ENCODE measurements around the gene MYO1A. TPM values are rescaled to one million over a fixed set of nuclear protein-coding genes. Genes with fewer than 3 reads are reported as not detected.

MYO1A gene
- total RNA-seq, 1 donor from 2014 or later, result 0.36 TPM

DNA sequence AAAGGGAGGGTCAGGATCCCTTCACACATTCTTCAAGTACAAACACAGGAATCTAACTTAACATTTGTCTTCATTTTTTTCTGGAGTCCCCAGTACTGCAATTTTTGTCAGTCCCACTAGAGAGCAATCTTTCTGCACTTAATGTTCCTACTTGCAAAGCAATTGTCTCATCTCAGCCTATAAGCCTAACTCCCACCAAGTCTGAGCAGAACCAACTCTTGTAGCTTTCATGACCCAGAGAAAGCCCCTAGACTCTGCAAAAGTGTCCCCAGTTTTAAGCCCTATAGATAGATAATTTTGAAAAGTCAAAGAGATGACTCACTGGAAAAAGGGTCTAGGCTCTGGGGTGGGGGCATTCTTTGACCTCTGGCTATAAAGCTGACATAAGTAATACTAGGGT, 41.8 kb downstream of the MYO1A start:
- Mint-ChIP-seq H3K4me3 (ENCODE audit: unreplicated experiment) (no peak overlapping the region), H3K36me3 (ENCODE audit: low read depth, unreplicated experiment) (peaks cover 16% of the 10 kb centered on the region), H3K9me3 (ENCODE audit: unreplicated experiment) (no peaks in the 10 kb centered on the region), H3K27ac (ENCODE audit: unreplicated experiment) (no peak overlapping the region), H3K4me1 (ENCODE audit: unreplicated experiment) (peaks cover 48% of the 10 kb centered on the region), H3K27me3 (ENCODE audit: unreplicated experiment) (peaks cover 4% of the 10 kb centered on the region)
- no peak for DNase-seq (ENCODE audit: low spot score)
- TF ChIP-seq, protein P1, sequence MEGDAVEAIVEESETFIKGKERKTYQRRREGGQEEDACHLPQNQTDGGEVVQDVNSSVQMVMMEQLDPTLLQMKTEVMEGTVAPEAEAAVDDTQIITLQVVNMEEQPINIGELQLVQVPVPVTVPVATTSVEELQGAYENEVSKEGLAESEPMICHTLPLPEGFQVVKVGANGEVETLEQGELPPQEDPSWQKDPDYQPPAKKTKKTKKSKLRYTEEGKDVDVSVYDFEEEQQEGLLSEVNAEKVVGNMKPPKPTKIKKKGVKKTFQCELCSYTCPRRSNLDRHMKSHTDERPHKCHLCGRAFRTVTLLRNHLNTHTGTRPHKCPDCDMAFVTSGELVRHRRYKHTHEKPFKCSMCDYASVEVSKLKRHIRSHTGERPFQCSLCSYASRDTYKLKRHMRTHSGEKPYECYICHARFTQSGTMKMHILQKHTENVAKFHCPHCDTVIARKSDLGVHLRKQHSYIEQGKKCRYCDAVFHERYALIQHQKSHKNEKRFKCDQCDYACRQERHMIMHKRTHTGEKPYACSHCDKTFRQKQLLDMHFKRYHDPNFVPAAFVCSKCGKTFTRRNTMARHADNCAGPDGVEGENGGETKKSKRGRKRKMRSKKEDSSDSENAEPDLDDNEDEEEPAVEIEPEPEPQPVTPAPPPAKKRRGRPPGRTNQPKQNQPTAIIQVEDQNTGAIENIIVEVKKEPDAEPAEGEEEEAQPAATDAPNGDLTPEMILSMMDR (IDR thresholded peaks at IDR 0.05; ENCODE audit: unreplicated experiment), result peak; percentile 49

DNA sequence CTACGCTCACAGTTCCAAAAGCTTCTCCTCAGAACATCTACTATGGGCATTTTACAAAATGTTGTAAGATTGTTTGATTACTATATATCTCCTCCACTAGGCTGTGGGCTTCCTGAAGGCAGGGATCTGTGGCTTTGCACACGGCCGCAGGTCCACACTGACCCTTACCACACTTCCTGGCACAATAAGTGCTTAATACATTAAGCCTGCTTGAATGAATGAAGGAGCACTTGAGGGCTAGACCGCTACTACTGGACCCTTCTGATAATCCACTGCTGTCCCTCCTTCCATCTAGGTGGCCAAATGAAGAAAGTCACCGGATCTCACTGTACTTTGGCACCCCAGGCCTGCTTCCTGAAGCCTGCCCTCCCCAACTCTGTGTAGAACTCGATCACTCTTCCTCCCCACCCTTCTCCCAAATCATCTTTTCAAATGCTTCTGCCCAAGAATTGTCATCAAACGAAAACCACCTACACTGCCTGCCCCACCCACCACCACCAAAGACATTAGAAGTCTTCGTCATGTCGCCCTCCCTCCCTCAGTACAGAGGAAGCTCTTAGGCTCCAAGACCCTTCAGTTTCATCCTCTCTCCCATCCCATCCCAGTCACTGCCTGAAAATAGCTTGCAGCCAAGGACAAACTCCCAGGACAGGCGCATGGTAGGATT, 43.0 kb downstream of the MYO1A start:
- no peak for DNase-seq (ENCODE audit: low spot score)
- H3K4me3 Mint-ChIP-seq (ENCODE audit: unreplicated experiment), result peak overlapping the region; percentile 90
- no peaks in the 10 kb centered on the region for H3K9me3 Mint-ChIP-seq (ENCODE audit: unreplicated experiment)
- peaks cover 24% of the 10 kb centered on the region for H3K36me3 Mint-ChIP-seq (ENCODE audit: low read depth, unreplicated experiment)
- no peak overlapping the region for H3K27ac Mint-ChIP-seq (ENCODE audit: unreplicated experiment)
- H3K4me1 Mint-ChIP-seq (ENCODE audit: unreplicated experiment), result peaks cover 40% of the 10 kb centered on the region
- peaks cover 2% of the 10 kb centered on the region for H3K27me3 Mint-ChIP-seq (ENCODE audit: unreplicated experiment)
- TF ChIP-seq, protein P1 (IDR thresholded peaks at IDR 0.05; ENCODE audit: unreplicated experiment), result peak; percentile 6

DNA sequence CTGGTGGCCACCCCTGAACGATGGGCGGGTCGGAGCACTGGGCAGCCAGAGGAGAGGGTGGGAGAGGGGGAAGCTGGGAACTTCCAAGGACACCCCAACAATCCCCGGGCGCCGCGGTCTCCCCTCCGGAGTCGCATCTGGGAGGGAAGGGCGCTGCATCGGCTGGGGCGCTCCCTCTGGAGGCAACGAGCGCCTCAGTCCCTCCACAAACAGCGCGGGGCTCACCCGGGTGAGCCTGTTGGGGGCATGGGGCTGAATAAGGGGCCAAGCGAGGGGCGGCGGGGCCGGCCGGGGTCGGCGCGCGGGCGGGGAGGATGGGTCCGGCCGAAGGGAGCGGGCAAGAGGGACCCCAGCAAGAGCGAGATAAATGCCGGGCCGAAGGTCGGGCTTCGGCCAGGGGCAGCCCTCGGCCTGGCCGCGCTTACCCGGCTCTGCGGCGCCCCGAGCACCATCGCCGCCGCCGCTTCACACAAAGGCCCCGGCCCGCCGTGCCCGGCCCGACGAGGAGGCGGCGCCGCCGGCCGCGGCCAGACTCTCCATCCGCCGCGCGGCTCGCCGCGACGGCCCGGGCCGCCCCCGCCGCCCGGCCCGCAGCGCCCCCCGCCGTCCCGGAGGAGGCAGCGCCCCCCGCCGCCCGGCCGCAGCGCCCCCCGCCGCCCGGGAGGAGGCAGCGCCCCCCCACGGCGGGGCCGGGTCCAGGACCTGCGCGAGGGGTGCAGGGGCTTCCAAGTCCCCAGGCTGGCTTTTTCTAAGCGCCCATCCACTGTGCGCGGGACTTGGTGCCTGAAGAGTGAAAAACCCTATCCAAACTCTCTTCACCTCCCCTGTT, 43.7 kb downstream of the MYO1A start, which contains the start of gene ZBTB39:
ZBTB39 (minus strand) TSS at position 567 of the 829 bp plus-strand sequence. CDS start 1,629 bp downstream, outside the sequence.
- TF ChIP-seq, protein P1 (IDR thresholded peaks at IDR 0.05; ENCODE audit: unreplicated experiment), result peak; percentile 59
- H3K4me1 Mint-ChIP-seq (ENCODE audit: unreplicated experiment), result peaks cover 39% of the 10 kb centered on the region
- H3K27ac Mint-ChIP-seq (ENCODE audit: unreplicated experiment), result peak within 1 kb of the TSS; percentile 27
- peak within 1 kb of the TSS; percentile 97 for H3K4me3 Mint-ChIP-seq (ENCODE audit: unreplicated experiment)
- H3K36me3 Mint-ChIP-seq (ENCODE audit: low read depth, unreplicated experiment), result peaks cover 24% of the 10 kb centered on the region
- peak; percentile 84 for DNase-seq (ENCODE audit: low spot score)
- H3K9me3 Mint-ChIP-seq (ENCODE audit: unreplicated experiment), result no peaks in the 10 kb centered on the region
- H3K27me3 Mint-ChIP-seq (ENCODE audit: unreplicated experiment), result no peaks in the 10 kb centered on the region

DNA sequence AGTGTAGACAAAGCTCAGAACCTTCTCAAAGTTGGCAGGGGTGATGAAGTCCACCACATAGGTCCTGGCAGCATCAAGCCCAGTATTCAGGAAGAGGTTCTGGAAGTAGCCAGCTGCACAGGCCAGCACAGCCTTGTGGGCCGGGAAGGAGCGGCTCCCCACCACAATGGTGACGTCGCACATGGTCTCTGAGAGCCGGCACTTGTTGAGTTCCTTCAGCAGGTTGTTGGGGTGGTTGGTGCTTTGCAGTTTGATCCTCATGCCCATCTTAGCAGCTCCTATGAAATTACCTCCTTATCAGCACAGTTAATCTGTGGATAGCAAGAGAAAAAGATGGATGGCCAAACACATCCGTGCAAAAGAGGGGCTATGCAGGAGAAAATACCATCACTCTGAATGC, 45.3 kb downstream of the MYO1A start:
- TF ChIP-seq, protein P1 (IDR thresholded peaks at IDR 0.05; ENCODE audit: unreplicated experiment), result no peak
- Mint-ChIP-seq H3K27me3 (ENCODE audit: unreplicated experiment) (no peaks in the 10 kb centered on the region), H3K36me3 (ENCODE audit: low read depth, unreplicated experiment) (peaks cover 24% of the 10 kb centered on the region)

More for the DNA sequence above, 45.3 kb downstream of the MYO1A start:
- no peak for DNase-seq (ENCODE audit: low spot score)
- Mint-ChIP-seq H3K27ac (ENCODE audit: unreplicated experiment) (no peak overlapping the region), H3K4me3 (ENCODE audit: unreplicated experiment) (peak overlapping the region; percentile 97), H3K4me1 (ENCODE audit: unreplicated experiment) (peaks cover 50% of the 10 kb centered on the region), H3K9me3 (ENCODE audit: unreplicated experiment) (no peaks in the 10 kb centered on the region)
